Left lung (tissue), 10 donors: ENCODE results near the gene PDSS1. TPM values are rescaled to one million over a fixed set of nuclear protein-coding genes. Genes with fewer than 3 reads are reported as not detected.

Experiments used
- ATAC-seq: fragments of 200-7000 bp; cut with Tn5 transposase; one replicate; pipeline ENCODE4 v1.9.1; 2020; ENCODE audit warnings: moderate library complexity
- DNase-seq, 4 donors: peaks; one replicate each; pipeline ENCODE4 v3.0.0-alpha.2; 2013 to 2020
- H3K27ac ChIP-seq, 2 donors: fragments of 200-600 bp; sonication (generic) in 1 of 2; one replicate each; pipeline versions ENCODE4 v1.5.0 to v1.8.0; 2020 to 2021
- H3K27me3 ChIP-seq, 2 donors: fragments of 200-600 bp; sonication (generic) in 1 of 2; one replicate each; pipeline versions ENCODE4 v1.5.0 to v1.8.0; 2020 to 2021
- H3K36me3 ChIP-seq, 2 donors: fragments of 200-600 bp; sonication (generic) in 1 of 2; one replicate each; pipeline versions ENCODE4 v1.5.0 to v1.8.0; 2020 to 2021
- H3K4me1 ChIP-seq, 2 donors: fragments of 200-600 bp; one replicate each; pipeline ENCODE4 v1.8.0; 2021
- H3K4me3 ChIP-seq, 2 donors: fragments of 200-600 bp; sonication (generic) in 1 of 2; one replicate each; pipeline versions ENCODE4 v1.5.0 to v1.8.0; 2020 to 2021; ENCODE audit warnings: mild to moderate bottlenecking in 1 of 2
- H3K9me3 ChIP-seq, 2 donors: fragments of 200-600 bp; sonication (generic) in 1 of 2; one replicate each; pipeline versions ENCODE4 v1.5.0 to v1.8.0; 2020 to 2021
- intact Hi-C, 2 donors: fragments of 100-400 bp; cut with DNase I; formaldehyde crosslinking; loops; one replicate each; pipeline versions ENCODE4 v1.11.2 to v1.14.2; 2022
- polyA plus RNA-seq, 6 donors: library from polyadenylated mRNA; unstranded; fragments of 120-200 nt; gene quantifications; one replicate each; pipeline ENCODE4 v1.2.1, GENCODE V29; 2013; ENCODE audit not compliant: insufficient read length in 6 of 6
- total RNA-seq, 2 donors: library from RNA; stranded (reverse); fragmentation: NEBNext Ultra II Directional; extraction: Animal tissue kit (Norgen Biotek cat#: 25700); gene quantifications; one replicate each; pipeline ENCODE4 v1.2.1, GENCODE V29; 2021
- TF ChIP-seq, protein P1 (sequence below), 2 donors: fragments of 200-600 bp; sonication (generic) in 1 of 2; IDR thresholded peaks; one replicate each; pipeline versions ENCODE4 v1.5.0 to v1.8.0; 2021; ENCODE audit warnings: antibody characterized with exemption in 2 of 2
- donor health status: DM: no; HTN: yes; CAD: no.
- donor health status: DM: no; HTN: no; CAD: no.

The PDSS1 gene
- total and polyA plus RNA-seq, 8 donors = 7.1 to 17.3 (median 12.7) TPM

DNA sequence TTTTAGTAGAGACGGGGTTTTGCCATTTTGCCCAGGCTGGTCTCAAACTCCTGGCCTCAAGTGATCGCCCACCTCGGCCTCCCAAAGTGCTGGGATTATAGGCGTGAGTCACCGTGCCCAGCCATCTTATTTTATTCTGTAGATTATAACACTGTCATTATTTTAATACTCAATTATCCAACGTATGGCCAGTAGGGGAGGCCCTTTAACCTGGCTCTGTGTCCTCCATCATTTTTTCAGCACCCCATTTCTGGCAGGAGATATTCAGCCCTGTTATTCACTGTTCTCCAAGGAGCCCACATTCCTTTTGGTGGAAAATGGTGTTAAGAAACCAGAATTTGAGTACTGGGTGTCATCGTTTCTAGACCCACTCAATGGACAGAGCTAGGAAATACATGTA is 31.5 kb downstream of the PDSS1 start:
- no peak overlapping the region for H3K27ac ChIP-seq

DNA sequence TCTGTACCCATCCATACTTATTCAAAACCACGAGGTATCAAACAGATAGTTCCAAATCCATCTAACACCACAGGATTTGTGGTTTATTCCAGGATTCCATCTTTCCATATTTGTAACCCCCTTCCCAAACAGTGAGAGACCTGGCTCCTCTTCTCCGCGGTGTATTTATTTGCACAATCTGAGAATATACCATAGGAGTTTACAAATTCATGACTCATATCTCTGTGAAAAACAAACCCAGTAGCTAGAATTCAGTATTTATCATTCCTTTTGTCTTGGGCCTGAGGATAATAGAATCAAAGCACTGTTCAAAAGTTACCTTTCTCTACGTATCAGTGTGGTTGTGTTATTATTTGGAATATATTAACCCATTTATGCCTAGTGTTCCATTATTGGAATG is 31.9 kb downstream of the PDSS1 start:
- H3K36me3 ChIP-seq = peaks cover 0 to 92% of the 10 kb centered on the region in 2 donors

More for the DNA sequence above, 31.5 kb downstream of the PDSS1 start:
- no peaks in the 10 kb centered on the region for H3K9me3 ChIP-seq
- no peaks in the 10 kb centered on the region for H3K27me3 ChIP-seq
- no peak overlapping the region for H3K4me3 ChIP-seq
- intact Hi-C loops = loop anchor here in 1 of 2 donors (5.0 kb wide), 1 partner anchor 153 kb away; no protein-coding TSS in a partner anchor
- no peaks in the 10 kb centered on the region for H3K4me1 ChIP-seq
- no peak for ATAC-seq
- H3K36me3 ChIP-seq = peaks cover 0 to 94% of the 10 kb centered on the region in 2 donors
- no peak for DNase-seq
- TF ChIP-seq, protein P1, sequence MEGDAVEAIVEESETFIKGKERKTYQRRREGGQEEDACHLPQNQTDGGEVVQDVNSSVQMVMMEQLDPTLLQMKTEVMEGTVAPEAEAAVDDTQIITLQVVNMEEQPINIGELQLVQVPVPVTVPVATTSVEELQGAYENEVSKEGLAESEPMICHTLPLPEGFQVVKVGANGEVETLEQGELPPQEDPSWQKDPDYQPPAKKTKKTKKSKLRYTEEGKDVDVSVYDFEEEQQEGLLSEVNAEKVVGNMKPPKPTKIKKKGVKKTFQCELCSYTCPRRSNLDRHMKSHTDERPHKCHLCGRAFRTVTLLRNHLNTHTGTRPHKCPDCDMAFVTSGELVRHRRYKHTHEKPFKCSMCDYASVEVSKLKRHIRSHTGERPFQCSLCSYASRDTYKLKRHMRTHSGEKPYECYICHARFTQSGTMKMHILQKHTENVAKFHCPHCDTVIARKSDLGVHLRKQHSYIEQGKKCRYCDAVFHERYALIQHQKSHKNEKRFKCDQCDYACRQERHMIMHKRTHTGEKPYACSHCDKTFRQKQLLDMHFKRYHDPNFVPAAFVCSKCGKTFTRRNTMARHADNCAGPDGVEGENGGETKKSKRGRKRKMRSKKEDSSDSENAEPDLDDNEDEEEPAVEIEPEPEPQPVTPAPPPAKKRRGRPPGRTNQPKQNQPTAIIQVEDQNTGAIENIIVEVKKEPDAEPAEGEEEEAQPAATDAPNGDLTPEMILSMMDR (IDR thresholded peaks at IDR 0.05) = no peak

DNA sequence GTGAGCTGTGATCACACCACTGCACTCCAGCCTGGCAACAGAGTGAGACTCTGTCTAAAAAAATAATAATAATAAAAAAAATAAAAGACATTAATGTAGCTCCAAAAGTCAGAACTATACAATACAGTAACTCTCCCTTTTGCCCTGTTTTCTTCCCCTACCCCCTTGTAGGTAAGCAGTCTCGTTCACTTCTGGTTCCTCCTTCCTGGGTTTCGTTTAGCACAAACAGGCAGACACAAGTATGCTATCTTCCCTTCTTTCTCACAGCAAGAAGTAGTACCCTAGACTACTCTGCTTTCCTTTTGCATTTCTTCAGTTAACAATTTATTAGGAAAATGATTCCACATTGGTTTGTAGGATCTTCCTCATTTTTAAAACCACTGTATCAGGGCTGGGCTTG is 33.1 kb downstream of the PDSS1 start:
- H3K4me1 ChIP-seq = no peaks in the 10 kb centered on the region
- H3K27me3 ChIP-seq = no peaks in the 10 kb centered on the region
- no peaks in the 10 kb centered on the region for H3K9me3 ChIP-seq
- TF ChIP-seq, protein P1 (IDR thresholded peaks at IDR 0.05) = no peak
- H3K27ac ChIP-seq = no peak overlapping the region
- ATAC-seq (no peak), DNase-seq (no peak)
- intact Hi-C loops = no loop called here
- peaks cover 0 to 89% of the 10 kb centered on the region in 2 donors for H3K36me3 ChIP-seq
- H3K4me3 ChIP-seq = no peak overlapping the region

More for the DNA sequence above, 31.9 kb downstream of the PDSS1 start:
- Histone ChIP-seq H3K27ac (no peak overlapping the region), H3K4me3 (no peak overlapping the region), H3K9me3 (no peaks in the 10 kb centered on the region), H3K4me1 (no peaks in the 10 kb centered on the region), H3K27me3 (no peaks in the 10 kb centered on the region)
- intact Hi-C loops = loop anchor here in 1 of 2 donors (5.0 kb wide), 1 partner anchor 153 kb away; no protein-coding TSS in a partner anchor
- TF ChIP-seq, protein P1 (IDR thresholded peaks at IDR 0.05) = no peak
- DNase-seq (no peak), ATAC-seq (no peak)

DNA sequence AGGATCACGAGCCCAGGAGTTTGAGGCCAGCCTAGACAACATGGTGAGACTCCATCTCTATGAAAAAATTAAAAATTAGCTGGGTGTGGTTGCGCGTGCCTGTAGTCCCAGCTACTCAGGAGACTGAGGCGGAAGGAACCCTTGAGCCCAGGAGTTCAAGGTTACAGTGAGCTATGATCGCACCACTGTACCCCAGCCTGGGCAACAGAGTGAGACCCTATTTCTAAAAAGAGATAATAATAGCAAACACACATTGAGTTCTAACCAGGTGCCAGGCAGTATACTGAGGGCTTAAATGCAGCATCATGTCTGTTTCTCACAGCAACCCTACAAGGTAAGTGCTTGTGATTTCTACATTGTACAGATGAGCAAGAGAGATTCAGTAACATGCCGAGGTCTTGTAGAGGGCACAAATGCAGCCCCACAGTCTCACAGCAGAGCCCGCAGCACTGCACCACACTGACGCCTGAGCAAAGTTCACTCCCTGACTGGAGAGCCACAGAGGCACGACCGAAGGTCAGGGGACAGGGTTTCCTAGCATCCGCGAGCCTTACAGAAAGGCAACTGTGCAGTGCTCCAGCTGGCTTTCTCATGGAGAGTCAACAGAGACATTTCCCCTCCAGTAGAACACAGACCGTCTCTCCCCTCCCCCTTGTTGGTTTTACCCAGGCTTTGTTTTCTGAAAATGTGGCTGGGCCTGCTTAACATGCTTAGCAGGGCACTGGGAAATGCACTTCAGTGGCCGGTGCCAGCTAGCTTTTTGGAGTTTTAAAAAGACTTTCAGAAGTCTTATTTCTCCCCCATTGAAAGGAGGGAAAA is 36.5 kb downstream of the PDSS1 start:
- DNase-seq (peak in 2 of 4 donors; percentile 25 to 58), ATAC-seq (peak; percentile 52)
- Histone ChIP-seq H3K9me3 (no peaks in the 10 kb centered on the region), H3K36me3 (peaks cover 0 to 86% of the 10 kb centered on the region in 2 donors), H3K27me3 (no peaks in the 10 kb centered on the region), H3K27ac (no peak overlapping the region), H3K4me1 (peaks cover 0 to 7% of the 10 kb centered on the region in 2 donors), H3K4me3 (no peak overlapping the region)
- TF ChIP-seq, protein P1 (IDR thresholded peaks at IDR 0.05) = no peak
- intact Hi-C loops = no loop called here

DNA sequence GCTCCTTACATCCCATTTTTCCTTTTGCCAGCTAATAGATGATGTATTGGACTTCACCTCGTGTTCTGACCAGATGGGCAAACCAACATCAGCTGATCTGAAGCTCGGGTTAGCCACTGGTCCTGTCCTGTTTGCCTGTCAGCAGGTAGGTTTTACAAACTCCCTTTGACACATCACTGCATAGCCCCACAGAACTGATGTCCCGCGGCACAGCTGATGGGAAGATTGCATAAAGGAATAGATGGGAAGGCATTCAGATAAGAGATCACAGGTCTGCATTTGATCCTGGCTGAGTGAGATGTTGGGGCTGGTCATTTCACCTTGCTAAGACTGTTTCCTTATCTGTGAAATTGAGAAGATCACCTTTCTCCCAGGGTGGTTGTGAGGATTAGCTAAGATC is 37.9 kb downstream of the PDSS1 start:
- Histone ChIP-seq H3K27ac (no peak overlapping the region), H3K36me3 (peaks cover 0 to 88% of the 10 kb centered on the region in 2 donors), H3K9me3 (no peaks in the 10 kb centered on the region), H3K4me1 (peaks cover 0 to 8% of the 10 kb centered on the region in 2 donors), H3K4me3 (no peak overlapping the region), H3K27me3 (no peaks in the 10 kb centered on the region)
- DNase-seq (no peak), ATAC-seq (no peak)
- TF ChIP-seq, protein P1 (IDR thresholded peaks at IDR 0.05) = no peak
- intact Hi-C loops = no loop called here
